HG02870 (cell line): Measurements from ENCODE around the gene BTD.
"Not testable (repeated sequence)": the region's sequence is repeated elsewhere in the genome, so short reads cannot be mapped to it uniquely, and the experiment has no call there.

Experiments
- ATAC-seq: cut with Tn5 transposase; IDR thresholded peaks from one replicate; pipeline ENCODE4 v1.9.1; 2021; ENCODE audit warnings: mild to moderate bottlenecking, moderate library complexity; ENCODE audit not compliant: unreplicated experiment

The BTD gene

DNA sequence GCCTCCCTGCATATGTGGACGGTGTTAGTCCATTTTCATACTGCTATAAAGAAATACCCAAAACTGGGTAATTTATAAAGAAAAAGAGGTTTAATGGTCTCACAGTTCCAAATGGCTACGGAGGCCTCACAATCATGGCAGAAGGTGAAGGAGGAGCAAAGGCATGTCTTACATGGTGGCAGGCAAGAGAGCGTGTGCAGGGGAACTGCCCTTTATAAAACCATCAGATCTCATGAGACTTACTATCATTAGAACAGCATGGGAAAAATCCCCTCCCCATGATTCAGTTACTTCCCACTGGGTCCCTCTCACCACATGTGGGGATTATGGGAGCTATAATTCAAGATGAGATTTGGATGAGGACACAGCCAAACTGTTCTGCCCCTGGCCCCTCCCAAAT, 1.3 kb downstream of the BTD start:
- ATAC-seq, result not testable (repeated sequence)

- not testable (repeated sequence) for ATAC-seq
Measured at GRCh38 chr3:15604584-15604983, 3.0 kb downstream of the BTD start.

DNA sequence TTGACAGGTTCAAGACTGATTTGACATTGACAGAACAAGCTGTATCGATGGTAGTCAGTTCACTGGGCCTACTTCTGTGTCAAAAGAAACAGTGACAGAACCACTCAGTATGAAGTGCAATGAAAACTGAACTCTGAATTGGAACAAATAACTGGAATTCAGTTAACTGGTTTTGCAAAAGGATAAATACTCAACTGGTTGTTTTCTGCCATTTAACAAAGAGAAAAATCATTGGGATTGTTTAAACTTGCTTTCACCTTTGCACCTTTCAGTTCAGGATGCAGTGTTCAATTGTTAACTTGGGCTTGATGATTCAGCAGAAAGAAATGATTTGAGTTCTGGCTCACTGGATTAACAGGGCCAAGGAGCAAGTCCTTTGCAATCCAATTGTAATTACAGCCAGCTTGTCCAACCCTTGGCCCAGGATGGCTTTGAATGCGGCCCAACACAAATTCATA, 4.9 kb downstream of the BTD start:
- no peak for ATAC-seq

GRCh38 chr3:15610082-15610759, 8.7 kb downstream of the BTD start:
- no peak for ATAC-seq

- no peak for ATAC-seq
Measured at GRCh38 chr3:15611018-15611417, 9.5 kb downstream of the BTD start.

- ATAC-seq, result no peak
Measured at GRCh38 chr3:15612001-15612400, 10.5 kb downstream of the BTD start.

DNA sequence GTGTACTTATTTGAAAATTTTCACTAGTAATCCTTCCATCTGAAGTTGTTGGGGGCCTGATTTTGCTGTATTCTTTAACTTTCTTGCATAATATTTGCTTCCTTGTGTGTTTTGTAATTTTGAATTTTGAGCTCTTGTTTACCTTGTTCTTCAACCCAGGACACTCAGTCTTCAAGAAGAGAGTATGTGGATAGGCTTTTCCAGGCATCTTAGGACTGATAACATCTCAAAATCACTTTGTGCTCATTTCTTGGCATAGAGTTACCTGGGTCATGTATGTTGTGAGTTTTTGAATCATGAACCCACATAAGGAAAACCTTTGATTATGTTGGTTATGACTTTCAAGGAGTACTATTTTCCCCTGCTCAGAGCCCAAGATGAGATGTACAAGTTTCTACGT, 13.4 kb downstream of the BTD start:
- ATAC-seq, result no peak

- ATAC-seq, result no peak
Measured at GRCh38 chr3:15616053-15616452, 14.5 kb downstream of the BTD start.

DNA sequence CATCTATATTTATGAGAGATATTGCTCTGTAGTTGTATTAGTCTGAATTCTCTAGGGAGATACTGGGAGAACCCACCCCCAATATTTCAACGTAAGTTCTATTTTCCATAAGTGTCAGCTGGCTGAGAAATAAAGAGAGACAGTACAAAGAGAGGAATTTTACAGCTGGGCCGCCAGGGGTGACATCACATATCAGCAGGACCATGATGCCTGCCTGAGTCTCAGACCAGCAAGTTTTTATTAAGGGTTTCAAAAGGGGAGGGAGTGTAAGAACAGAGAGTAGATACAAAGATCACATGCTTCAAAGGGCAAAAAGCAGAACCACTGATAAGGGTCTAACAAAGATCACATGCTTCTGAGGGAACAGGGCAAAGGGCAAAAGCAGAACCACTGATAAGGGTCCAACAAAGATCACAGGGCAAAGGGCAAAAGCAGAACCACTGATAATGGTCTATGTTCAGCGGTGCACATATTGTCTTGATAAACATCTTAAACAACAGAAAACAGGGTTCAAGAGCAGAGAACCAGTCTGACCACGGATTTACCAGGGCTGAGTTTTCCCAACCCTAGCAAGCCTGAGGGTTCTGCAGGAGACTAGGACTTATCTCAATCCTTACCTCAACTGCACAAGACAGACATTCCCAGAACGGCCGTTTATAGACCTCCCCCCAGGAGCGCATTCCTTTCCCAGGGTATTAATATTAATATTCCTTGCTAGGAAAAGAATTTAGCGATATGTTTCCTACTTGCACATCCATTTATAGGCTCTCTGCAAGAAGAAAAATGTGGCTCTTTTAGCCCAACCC, 18.3 kb downstream of the BTD start:
- ATAC-seq, result not testable (repeated sequence)

GRCh38 chr3:15623535-15624440, 22.2 kb downstream of the BTD start:
- ATAC-seq, result no peak

DNA sequence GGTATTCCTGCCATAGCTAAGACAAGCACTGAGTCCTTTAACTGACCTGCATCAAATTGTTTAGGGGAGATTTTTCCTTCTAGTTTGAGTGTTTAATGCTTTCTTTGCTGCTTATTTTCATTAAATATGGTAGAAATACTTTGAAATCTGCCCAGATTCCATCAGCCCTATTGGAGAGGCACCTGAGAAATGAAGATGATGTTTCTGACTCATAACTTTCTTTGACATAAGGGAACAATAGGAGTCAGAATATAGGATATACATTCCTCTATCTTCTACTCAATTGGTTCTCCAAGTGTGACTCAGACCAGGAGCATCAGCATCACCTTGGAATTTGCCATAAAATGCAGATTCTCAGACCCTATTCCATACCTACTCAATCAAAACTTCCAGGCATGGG, 27.4 kb downstream of the BTD start:
- ATAC-seq, result no peak

GRCh38 chr3:15629860-15630597, 28.5 kb downstream of the BTD start:
- peak; percentile 94 for ATAC-seq

GRCh38 chr3:15630646-15631350, 29.3 kb downstream of the BTD start:
- no peak for ATAC-seq

- no peak for ATAC-seq
Measured at GRCh38 chr3:15631426-15632211, 30.1 kb downstream of the BTD start.

- ATAC-seq, result no peak
Measured at GRCh38 chr3:15632212-15632580, 30.7 kb downstream of the BTD start.

DNA sequence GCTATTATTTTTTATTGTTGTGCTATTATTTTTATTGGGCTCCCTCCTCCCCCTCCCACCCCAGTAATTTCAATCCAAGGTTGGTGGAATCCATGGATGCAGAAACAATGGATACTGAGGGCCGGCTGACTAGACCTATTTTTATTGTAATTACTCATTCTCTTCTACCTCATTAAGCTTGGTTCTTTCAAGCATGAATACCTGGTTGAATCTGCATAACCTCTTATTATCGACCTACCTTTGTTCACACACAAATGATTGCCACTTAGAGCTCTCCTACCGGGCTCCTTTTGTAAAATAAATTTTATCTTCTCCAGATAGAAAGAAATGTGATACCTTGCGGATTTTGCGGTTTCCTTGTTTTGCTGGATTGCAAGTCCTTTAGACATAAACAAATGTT, 31.6 kb downstream of the BTD start:
- no peak for ATAC-seq

DNA sequence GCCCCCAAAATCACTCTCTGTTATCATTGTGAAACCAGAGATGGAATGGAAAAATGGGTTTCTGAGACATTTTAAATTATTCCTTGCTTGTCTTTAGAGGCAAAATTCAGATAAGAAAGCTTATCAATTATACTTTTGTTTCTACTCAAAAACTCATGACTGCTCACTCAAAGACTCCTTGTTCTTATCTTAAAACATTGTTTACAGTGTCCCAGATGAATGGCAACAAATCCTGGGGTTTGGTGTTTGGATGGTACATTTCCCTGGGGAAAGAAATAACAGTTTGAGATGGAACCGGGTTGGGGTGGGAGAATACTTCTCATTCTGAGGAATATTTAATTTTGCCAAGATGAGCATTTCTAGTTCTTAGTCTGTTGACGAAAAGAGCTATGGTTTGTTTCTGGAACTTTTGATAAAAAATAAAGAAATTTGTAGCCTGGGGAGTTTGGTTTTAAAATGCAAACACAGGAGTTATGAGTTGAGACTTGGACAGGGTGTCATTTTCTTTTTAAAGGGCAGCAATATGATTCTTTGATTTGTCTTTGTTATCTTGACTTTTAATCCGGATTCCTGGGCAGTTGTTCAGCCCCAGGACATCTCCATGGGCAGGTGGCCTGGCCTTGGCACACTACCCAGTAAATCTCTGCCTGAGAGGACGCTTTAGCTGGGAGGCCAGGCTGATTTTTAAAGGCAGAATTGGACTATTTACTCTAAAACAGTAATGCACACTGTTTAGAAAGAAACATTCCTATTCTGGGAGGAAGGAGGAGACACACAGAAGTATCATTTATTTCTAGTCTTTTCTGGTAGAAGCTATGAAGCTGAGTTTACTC, 32.4 kb downstream of the BTD start:
- no peak for ATAC-seq

- no peak for ATAC-seq
Measured at GRCh38 chr3:15634671-15635070, 33.1 kb downstream of the BTD start.
